Measurements from ENCODE around the gene DNM3.

The DNM3 gene

GRCh38 chr1:172137703-172138454 lies 296.6 kb downstream of the DNM3 start:
- TF ChIP-seq, protein P1, sequence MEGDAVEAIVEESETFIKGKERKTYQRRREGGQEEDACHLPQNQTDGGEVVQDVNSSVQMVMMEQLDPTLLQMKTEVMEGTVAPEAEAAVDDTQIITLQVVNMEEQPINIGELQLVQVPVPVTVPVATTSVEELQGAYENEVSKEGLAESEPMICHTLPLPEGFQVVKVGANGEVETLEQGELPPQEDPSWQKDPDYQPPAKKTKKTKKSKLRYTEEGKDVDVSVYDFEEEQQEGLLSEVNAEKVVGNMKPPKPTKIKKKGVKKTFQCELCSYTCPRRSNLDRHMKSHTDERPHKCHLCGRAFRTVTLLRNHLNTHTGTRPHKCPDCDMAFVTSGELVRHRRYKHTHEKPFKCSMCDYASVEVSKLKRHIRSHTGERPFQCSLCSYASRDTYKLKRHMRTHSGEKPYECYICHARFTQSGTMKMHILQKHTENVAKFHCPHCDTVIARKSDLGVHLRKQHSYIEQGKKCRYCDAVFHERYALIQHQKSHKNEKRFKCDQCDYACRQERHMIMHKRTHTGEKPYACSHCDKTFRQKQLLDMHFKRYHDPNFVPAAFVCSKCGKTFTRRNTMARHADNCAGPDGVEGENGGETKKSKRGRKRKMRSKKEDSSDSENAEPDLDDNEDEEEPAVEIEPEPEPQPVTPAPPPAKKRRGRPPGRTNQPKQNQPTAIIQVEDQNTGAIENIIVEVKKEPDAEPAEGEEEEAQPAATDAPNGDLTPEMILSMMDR (IDR thresholded peaks at IDR 0.05; ENCODE audit: low read depth, low read length), result no peak
- no peak for DNase-seq (ENCODE audit: extremely low read depth, low read depth)

GRCh38 chr1:172138634-172139033 lies 297.3 kb downstream of the DNM3 start:
- DNase-seq (ENCODE audit: extremely low read depth, low read depth), result no peak
- TF ChIP-seq, protein P1 (IDR thresholded peaks at IDR 0.05; ENCODE audit: low read depth, low read length), result no peak

DNA sequence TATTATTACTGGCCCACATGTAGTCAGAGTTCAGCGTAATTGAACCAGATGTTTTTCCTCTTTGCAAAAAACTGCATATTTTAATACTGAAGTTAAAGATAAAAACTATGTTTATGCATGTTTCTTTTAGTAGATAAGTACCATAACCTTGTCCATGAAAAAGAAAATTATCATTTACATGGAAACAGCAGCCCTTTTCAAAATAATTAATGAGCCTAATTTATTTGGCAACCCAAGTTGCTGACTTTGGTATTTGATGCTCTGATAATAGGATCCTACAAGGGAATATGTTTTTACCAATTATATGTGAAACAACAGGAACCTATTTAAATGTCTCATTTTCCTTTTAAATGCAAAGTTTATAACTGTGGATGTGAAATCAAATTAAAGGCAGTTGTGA lies 297.9 kb downstream of the DNM3 start:
- TF ChIP-seq, protein P1 (IDR thresholded peaks at IDR 0.05; ENCODE audit: low read depth, low read length), result no peak
- DNase-seq (ENCODE audit: extremely low read depth, low read depth), result no peak

DNA sequence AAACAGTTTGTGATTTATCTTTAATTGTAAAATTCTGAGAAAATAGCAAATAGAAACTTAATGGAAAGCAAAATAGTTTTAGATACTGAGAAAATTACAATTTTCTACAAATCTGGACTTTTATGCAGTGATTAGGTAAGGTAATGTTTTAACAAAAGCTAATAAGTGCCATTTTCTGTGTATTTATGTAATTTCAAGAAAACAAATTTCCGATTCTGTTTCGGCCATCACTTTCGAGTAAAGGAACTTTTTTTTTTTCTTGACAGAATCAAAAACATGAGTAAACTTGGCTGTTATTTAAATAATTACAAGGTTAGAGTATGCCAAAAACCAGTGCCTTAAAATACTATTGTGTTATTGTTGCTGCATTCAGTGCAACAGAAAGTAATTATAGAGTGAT lies 298.8 kb downstream of the DNM3 start:
- no peak for DNase-seq (ENCODE audit: extremely low read depth, low read depth)
- TF ChIP-seq, protein P1 (IDR thresholded peaks at IDR 0.05; ENCODE audit: low read depth, low read length), result no peak

GRCh38 chr1:172140591-172140990 lies 299.3 kb downstream of the DNM3 start:
- no peak for DNase-seq (ENCODE audit: extremely low read depth, low read depth)
- TF ChIP-seq, protein P1 (IDR thresholded peaks at IDR 0.05; ENCODE audit: low read depth, low read length), result no peak

GRCh38 chr1:172141341-172141881 lies 300.1 kb downstream of the DNM3 start:
- no peak for DNase-seq (ENCODE audit: extremely low read depth, low read depth)
- TF ChIP-seq, protein P1 (IDR thresholded peaks at IDR 0.05; ENCODE audit: low read depth, low read length), result no peak

- DNase-seq (ENCODE audit: extremely low read depth, low read depth), result no peak
- TF ChIP-seq, protein P1 (IDR thresholded peaks at IDR 0.05; ENCODE audit: low read depth, low read length), result no peak
Observed at GRCh38 chr1:172142324-172142723, 301.0 kb downstream of the DNM3 start.

Data from AG09319 (cell line).